GM19397 (cell line): ENCODE measurements around the gene EPHX1.

Experiments used
- ATAC-seq: cut with Tn5 transposase; IDR thresholded peaks from one replicate; pipeline ENCODE4 v1.9.1; 2021; ENCODE audit warnings: mild to moderate bottlenecking, moderate library complexity; ENCODE audit not compliant: unreplicated experiment

EPHX1 gene

DNA sequence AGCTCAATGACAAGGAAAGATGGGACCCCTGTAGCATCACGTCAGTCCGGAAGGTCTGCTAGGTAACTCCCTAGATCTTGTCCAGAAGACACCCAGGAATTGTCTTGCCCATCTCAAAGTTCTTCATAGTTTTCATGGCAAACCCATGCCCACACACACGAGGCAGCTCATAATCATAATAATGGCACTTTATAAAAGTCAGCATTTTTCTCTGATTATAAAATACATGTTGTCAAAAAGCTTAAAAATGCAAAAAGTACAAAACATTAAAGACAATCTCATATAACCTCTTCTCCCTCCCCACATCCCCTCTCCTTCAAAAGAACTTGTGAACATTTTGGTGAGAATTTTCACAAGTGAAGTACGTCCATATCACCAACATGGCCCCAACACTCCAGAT is 30.8 kb downstream of the EPHX1 start:
- no peak for ATAC-seq

GRCh38 chr1:225842074-225842473 is 32.1 kb downstream of the EPHX1 start:
- ATAC-seq: no peak

GRCh38 chr1:225842788-225843425 is 33.0 kb downstream of the EPHX1 start:
- no peak for ATAC-seq

GRCh38 chr1:225843426-225843795 is 33.5 kb downstream of the EPHX1 start:
- ATAC-seq: no peak

- no peak for ATAC-seq
Measured at GRCh38 chr1:225844236-225845061, 34.5 kb downstream of the EPHX1 start.

GRCh38 chr1:225845097-225845496 is 35.2 kb downstream of the EPHX1 start:
- ATAC-seq: no peak

- no peak for ATAC-seq
Measured at GRCh38 chr1:225845571-225846259, 35.8 kb downstream of the EPHX1 start.

DNA sequence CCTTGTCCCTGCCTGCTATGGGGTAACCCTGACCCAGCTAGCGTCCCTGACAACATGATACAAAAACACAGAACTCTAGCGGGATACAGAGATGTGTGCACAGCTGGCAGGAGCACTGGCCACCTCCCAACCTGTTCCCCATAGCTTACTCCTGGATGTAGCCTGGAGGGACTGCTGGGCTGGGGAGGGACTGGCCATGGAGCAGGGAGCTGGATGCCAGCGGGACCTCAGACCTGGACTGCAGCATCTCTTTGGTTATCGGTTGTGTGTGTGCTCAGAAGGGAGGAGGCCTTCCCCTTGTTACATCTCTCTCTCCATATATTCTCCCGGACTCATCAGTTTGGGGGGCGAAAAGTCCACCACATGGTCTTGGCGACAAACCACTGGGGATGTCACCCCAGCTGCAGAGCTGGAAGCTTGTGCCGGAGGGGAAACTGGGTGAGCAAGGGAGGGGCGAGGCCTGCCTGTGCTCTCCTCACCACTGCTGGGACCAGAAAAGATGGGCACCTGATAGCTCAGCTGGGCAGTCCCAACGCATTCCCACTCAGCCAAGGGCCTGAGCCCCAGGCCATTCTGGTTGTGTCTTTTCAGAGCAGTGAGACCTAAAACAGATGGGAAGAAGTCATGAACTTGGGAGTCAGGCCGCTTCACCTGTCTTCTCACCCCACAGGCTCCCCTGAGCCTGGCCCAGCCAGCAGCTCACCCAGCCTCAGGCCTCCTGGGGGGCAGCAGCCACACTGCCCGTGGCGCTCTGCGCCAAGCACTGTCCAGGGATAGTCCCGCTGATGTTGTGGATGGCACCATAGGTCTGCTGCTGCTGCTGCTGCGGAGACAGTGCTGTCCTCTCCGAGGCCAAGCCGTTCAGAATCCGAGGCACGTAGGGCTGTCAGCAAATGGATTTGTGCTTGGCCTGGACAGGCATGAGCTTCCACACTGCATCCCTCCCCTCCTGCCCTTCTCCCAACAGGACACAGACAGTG is 36.7 kb downstream of the EPHX1 start:
- ATAC-seq: no peak

- peak; percentile 9 for ATAC-seq
Measured at GRCh38 chr1:225847610-225848009, 37.7 kb downstream of the EPHX1 start.

GRCh38 chr1:225848030-225848955 is 38.4 kb downstream of the EPHX1 start:
- ATAC-seq: peak; percentile 51

DNA sequence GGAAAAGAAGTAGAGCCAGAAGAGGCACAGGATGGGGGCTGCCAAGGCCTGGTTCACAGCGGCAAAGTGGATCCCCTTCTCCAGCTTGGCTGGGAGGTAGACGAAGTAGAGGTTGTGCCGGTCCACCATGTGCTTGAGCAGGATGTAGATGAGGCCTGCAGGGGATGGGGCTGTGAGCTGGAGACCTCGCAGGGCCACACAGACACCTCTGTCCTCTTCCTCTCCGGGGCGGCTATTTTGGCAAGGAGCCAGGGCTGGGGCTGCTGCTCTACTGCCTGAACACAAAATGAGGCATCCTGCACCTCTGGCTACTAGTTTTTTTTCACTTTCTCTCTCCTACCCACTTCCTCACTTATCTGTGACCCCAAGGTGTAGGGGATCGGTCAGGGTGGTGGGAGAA is 40.0 kb downstream of the EPHX1 start:
- no peak for ATAC-seq

DNA sequence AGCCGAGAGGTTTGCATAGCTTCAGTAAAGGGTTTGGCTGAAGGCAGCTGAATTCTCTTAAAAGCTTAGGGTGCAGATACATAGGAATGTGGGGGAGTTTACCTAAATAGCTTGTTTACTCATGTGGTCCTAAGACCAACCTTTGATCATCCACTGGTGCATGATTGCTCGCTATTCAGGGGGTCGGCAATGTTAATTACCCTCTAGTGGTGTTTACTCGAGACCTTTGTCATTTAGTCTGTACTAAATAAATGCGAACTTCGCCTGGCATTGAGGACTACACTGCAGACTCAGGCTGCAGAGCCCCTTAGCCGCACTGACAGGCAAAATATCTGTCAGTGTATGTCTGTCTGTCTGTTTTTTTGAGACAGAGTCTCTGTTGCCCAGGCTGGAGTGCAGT is 40.4 kb downstream of the EPHX1 start:
- no peak for ATAC-seq

DNA sequence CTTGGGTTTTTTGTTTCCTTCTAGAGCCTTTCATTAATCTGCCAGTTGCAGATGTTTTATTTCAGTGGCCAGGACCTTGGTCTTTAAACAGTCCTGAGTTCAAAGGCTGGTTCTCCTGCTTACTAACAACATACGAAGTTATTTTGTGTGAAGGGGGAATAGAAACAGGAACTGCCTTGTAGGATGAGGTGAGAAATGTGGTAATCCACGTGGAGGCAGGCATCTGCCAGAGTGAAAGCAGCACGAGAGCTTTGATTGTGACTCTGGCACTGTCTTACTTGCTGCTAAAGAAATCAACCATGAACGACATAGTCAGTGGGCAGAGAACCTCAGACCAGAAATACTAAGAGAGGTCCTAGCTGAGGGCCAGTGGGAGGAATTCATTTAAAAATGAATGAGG is 41.9 kb downstream of the EPHX1 start:
- peak; percentile 47 for ATAC-seq

DNA sequence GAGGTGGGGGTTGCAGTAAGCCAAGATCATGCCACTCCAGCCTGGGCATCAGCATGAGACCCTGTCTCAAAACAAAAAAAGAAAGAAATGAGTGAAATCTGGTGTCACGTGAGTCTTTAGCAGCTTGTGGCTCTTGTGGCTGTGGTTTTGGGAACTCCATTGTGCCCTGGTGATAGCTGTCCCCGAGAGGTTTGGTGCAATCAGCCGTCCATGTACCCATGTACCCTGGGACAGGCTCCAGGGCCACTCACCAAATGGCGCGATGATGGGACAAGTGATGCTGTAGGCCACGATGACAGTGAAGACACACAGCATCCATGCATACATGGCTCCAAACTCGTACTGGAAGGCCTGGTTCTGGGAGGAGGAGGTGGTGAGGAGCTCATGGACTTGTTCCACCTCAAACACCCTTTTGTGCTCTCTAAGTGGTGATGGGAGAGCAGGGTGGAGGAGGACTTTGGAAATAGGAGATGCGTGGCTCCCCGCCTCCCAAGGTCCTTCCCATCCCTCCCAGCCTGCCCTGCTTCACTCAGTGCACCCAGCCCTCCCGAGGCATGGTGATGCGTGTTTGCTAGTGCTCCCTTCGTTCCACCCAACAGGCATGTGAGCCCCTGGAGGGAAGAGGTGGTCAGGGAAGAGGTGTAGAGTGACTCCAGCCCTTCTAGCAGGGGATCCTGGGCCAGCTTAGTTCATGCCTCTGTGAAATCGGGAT is 42.6 kb downstream of the EPHX1 start:
- ATAC-seq: no peak

- ATAC-seq: no peak
Measured at GRCh38 chr1:225853441-225853840, 43.5 kb downstream of the EPHX1 start.

DNA sequence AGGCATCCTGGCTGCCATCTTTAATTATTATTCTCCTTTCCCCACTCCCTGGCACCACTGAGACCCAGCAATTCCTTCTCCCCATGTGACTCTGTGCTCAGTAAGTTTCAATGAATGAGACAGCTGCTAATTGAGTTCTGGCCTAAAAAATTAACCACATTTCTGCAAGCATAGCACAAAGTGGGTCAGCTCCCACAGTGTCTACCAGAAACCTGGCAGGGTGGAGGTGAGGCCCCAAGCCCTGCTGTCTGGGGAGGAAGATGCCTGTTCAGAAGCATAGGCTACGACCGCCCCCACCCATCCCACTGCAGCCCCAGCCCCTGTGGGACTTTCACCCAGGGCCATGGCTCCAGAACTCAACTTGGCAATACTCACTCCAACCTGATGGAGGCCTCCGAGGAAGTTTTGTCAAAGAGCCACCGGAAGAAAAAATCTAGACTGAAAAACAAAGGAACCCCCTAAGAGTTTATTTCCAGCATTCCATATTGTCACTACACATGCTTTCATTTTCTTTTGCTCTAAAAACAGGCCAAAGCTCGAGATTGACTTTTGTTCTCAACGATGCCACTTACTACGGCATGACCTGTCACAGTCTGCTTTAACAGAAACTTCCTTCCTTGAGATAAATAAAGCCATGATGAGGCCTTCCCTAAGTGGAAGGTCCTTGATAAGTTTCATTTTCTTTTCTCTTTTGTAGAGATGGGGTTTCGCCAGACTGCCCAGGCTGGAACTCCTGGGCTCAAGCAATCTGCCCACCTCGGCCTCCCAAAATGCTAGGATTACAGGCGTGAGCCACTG is 45.8 kb downstream of the EPHX1 start:
- ATAC-seq: no peak

GRCh38 chr1:225857256-225857655 is 47.3 kb downstream of the EPHX1 start:
- ATAC-seq: no peak

- ATAC-seq: no peak
Measured at GRCh38 chr1:225859151-225859550, 49.2 kb downstream of the EPHX1 start.
